Progenitor cell of endocrine pancreas (in vitro differentiated cells): ENCODE measurements around the gene GALNT5. TPM values are rescaled to one million over a fixed set of nuclear protein-coding genes. Genes with fewer than 3 reads are reported as not detected.

ENCODE experiments used
- DNase-seq: peaks from one replicate; pipeline ENCODE4 v3.0.0; 2021; ENCODE audit warnings: low spot score; ENCODE audit not compliant: unreplicated experiment
- H3K27ac Mint-ChIP-seq: 2 replicates; pipeline ENCODE4 v1.8.0; 2021; ENCODE audit warnings: mild to moderate bottlenecking, moderate library complexity, mixed read lengths
- H3K27me3 Mint-ChIP-seq: 2 replicates; pipeline ENCODE4 v1.8.0; 2021; ENCODE audit warnings: mixed read lengths
- H3K36me3 Mint-ChIP-seq: 2 replicates; pipeline ENCODE4 v1.8.0; 2022; ENCODE audit warnings: mixed read lengths; ENCODE audit not compliant: insufficient read depth
- H3K4me1 Mint-ChIP-seq: 2 replicates; pipeline ENCODE4 v1.8.0; 2021; ENCODE audit warnings: low read depth, mixed read lengths
- H3K4me3 Mint-ChIP-seq: 2 replicates; pipeline ENCODE4 v1.8.0; 2021; ENCODE audit warnings: low read depth, mild to moderate bottlenecking, moderate library complexity, mixed read lengths
- H3K9me3 Mint-ChIP-seq: 2 replicates; pipeline ENCODE4 v1.8.0; 2021; ENCODE audit warnings: low read depth, mixed read lengths
- total RNA-seq: library from RNA; stranded (reverse); gene quantifications from 2 replicates; pipeline ENCODE4 v1.2.1, GENCODE V29; 2021
- TF ChIP-seq, protein P1 (sequence below): fragments of 200-600 bp; sonication (generic); IDR thresholded peaks from one replicate; pipeline ENCODE4 v1.5.0; 2021; ENCODE audit warnings: antibody characterized with exemption, mild to moderate bottlenecking; ENCODE audit not compliant: unreplicated experiment

GALNT5 gene
- total RNA-seq, 1 donor from 2014 or later, result 0.60 TPM

DNA sequence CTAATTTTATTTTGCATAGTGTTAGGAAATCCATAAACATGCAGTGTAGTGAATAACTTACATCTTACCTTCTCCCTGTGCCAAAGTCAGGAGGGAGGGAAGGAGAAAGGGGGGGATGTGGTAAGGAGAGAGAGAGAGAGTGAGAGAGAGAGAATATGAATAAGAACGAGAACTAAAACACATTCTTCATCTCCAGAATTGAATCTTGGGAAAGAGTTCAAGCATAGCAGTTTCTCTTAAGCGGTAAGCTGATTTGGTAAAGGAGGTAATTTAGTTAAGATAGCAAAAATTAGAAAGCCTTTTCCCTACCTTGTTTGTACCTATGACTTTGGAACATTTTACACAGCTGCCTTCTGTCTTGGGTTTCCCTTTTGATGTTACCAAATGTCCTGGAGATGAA, 52.4 kb downstream of the GALNT5 start:
- no peaks in the 10 kb centered on the region for H3K27me3 Mint-ChIP-seq
- DNase-seq, result no peak
- no peaks in the 10 kb centered on the region for H3K9me3 Mint-ChIP-seq
- TF ChIP-seq, protein P1, sequence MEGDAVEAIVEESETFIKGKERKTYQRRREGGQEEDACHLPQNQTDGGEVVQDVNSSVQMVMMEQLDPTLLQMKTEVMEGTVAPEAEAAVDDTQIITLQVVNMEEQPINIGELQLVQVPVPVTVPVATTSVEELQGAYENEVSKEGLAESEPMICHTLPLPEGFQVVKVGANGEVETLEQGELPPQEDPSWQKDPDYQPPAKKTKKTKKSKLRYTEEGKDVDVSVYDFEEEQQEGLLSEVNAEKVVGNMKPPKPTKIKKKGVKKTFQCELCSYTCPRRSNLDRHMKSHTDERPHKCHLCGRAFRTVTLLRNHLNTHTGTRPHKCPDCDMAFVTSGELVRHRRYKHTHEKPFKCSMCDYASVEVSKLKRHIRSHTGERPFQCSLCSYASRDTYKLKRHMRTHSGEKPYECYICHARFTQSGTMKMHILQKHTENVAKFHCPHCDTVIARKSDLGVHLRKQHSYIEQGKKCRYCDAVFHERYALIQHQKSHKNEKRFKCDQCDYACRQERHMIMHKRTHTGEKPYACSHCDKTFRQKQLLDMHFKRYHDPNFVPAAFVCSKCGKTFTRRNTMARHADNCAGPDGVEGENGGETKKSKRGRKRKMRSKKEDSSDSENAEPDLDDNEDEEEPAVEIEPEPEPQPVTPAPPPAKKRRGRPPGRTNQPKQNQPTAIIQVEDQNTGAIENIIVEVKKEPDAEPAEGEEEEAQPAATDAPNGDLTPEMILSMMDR, result no peak
- H3K4me1 Mint-ChIP-seq, result no peaks in the 10 kb centered on the region
- H3K36me3 Mint-ChIP-seq, result no peaks in the 10 kb centered on the region
- no peak overlapping the region for H3K27ac Mint-ChIP-seq
- H3K4me3 Mint-ChIP-seq, result no peak overlapping the region

DNA sequence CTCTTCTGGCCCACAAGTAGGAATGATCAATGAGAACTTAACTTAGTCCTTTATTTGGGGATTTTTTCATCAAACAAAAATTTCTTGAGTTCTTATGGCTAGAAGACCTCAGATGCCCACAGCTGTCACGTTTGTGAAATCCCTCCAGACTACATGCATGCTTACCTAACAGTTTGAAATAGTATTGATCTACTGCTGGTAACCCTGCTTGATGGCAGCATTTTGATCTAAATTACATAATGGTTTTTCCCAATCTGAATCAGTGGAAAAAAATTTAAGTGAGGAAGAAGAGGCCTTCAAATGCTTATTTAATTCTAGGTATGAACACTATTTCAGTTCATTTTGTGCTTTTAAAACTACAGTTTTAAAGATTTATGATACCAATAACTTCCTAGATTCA, 54.2 kb downstream of the GALNT5 start:
- H3K4me1 Mint-ChIP-seq, result no peaks in the 10 kb centered on the region
- no peak for DNase-seq
- H3K27ac Mint-ChIP-seq, result no peak overlapping the region
- no peaks in the 10 kb centered on the region for H3K9me3 Mint-ChIP-seq
- no peak overlapping the region for H3K4me3 Mint-ChIP-seq
- H3K36me3 Mint-ChIP-seq, result no peaks in the 10 kb centered on the region
- TF ChIP-seq, protein P1, result no peak
- no peaks in the 10 kb centered on the region for H3K27me3 Mint-ChIP-seq

DNA sequence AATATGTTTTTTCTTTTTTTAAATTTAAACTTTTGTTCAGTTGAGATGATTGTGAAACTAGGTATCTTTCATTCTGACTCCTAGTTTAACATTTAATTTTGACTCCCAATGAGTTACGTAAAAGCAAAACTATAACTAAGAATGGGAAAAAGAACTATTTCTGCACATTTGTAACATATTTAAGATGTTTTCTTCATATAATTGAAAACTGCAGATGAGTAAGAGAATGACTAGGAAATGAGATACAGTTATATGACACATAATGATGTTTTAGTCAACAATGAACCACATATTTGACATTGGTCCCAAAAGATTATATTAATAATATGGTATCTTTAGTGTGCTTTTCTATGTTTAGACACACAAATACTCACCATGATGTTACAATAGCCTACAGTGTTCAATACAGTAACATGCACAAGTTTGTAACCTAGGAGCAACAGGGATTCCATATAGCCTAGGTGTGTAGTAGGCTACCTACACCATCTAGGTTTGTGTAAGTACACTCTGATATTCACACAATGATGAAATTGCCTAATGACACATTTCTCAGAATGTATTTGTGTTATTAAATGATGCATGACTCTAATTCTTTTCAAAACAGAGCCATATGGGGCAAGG, 55.5 kb downstream of the GALNT5 start:
- Mint-ChIP-seq H3K4me3 (no peak overlapping the region), H3K27ac (no peak overlapping the region), H3K4me1 (no peaks in the 10 kb centered on the region), H3K9me3 (no peaks in the 10 kb centered on the region), H3K36me3 (no peaks in the 10 kb centered on the region), H3K27me3 (no peaks in the 10 kb centered on the region)
- TF ChIP-seq, protein P1, result no peak
- no peak for DNase-seq

DNA sequence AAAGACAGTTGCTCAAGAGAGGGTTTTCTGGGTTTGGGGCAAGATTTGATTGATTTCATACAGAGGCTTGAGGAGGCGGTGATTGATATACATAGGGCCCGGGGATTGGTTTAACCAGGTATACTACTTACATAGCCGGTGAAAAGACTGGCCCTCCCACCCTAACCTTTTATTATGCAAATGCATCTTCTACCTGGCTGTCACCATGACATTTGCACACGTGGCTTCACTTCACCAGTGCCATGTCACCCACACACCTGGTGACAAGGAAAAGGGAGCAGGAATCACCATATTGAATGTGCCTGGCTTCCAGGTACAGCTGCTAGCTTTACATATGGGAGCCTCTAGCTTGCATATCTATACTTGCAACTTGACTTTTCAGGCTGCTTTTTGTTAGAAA, 58.4 kb downstream of the GALNT5 start:
- Mint-ChIP-seq H3K4me3 (no peak overlapping the region), H3K27ac (no peak overlapping the region), H3K27me3 (no peaks in the 10 kb centered on the region), H3K36me3 (no peaks in the 10 kb centered on the region), H3K4me1 (no peaks in the 10 kb centered on the region), H3K9me3 (no peaks in the 10 kb centered on the region)
- no peak for DNase-seq
- TF ChIP-seq, protein P1, result no peak

DNA sequence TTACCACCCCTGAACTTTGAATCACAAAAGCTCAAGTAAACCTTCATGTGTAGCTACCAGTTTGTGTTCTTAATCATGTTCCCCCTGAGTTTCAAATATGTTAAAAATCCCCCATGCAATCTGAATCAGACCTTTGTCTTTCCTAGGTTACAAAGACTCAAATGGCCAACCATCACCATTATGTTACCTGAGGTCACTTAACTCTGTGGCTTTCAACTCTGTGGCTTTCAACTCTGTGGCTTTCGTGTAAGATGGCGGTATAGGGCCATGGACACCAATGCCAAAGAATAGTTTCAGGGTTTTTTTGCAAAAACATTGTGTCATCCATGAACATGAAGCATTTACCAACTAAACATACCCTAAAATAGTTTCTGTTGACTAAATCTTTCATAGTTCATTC, 61.4 kb downstream of the GALNT5 start:
- no peaks in the 10 kb centered on the region for H3K4me1 Mint-ChIP-seq
- no peak overlapping the region for H3K27ac Mint-ChIP-seq
- H3K4me3 Mint-ChIP-seq, result no peak overlapping the region
- H3K27me3 Mint-ChIP-seq, result no peaks in the 10 kb centered on the region
- H3K9me3 Mint-ChIP-seq, result no peaks in the 10 kb centered on the region
- no peak for DNase-seq
- TF ChIP-seq, protein P1, result no peak
- no peaks in the 10 kb centered on the region for H3K36me3 Mint-ChIP-seq
